Upper lobe of left lung (tissue), 6 donors: ENCODE results near the gene MYO15B. TPM values are rescaled to one million over a fixed set of nuclear protein-coding genes. Genes with fewer than 3 reads are reported as not detected.

Experiments used
- ATAC-seq, 2 donors: fragments of 200-7000 bp; cut with Tn5 transposase; one replicate each; pipeline ENCODE4 v1.9.1; 2022; ENCODE audit warnings: mild to moderate bottlenecking in 2 of 2, moderate library complexity in 2 of 2; ENCODE audit not compliant: low FRiP score in 2 of 2
- DNase-seq, 2 donors: peaks; one replicate each; pipeline ENCODE4 v3.0.0-alpha.2; 2019 to 2020
- H3K27ac ChIP-seq, 4 donors: fragments of 200-600 bp; sonication (generic); one replicate each; pipeline ENCODE4 v1.5.1; 2016 to 2019
- H3K27me3 ChIP-seq, 4 donors: fragments of 200-600 bp; sonication (generic); one replicate each; pipeline ENCODE4 v1.5.1; 2017 to 2019
- H3K36me3 ChIP-seq, 4 donors: fragments of 200-600 bp; sonication (generic); one replicate each; pipeline ENCODE4 v1.5.1; 2016 to 2019
- H3K4me1 ChIP-seq, 4 donors: fragments of 200-600 bp; sonication (generic); one replicate each; pipeline ENCODE4 v1.5.1; 2018 to 2019
- H3K4me3 ChIP-seq, 4 donors: fragments of 200-600 bp; sonication (generic); one replicate each; pipeline ENCODE4 v1.5.1; 2017 to 2019; ENCODE audit warnings: mild to moderate bottlenecking in 2 of 4, moderate library complexity in 1 of 4
- H3K9me3 ChIP-seq, 4 donors: fragments of 200-600 bp; sonication (generic); one replicate each; pipeline ENCODE4 v1.5.1; 2018 to 2019
- CTCF ChIP-seq, 6 experiments: fragments of 450-650 bp in 4 of 6; fragments of 200-600 bp in 2 of 6; sonication (generic) in 2 of 6; IDR thresholded peaks; one replicate each; pipeline ENCODE4 v1.5.1; 2016 to 2019; ENCODE audit warnings: antibody characterized with exemption in 6 of 6
- EP300 ChIP-seq, 4 donors: sonication (generic); formaldehyde crosslinking; IDR thresholded peaks; one replicate each; pipeline ENCODE4 v1.5.1; 2017; ENCODE audit warnings: antibody characterized with exemption in 4 of 4, control low read depth in 2 of 4
- POLR2A ChIP-seq, 4 donors: fragments of 450-650 bp; IDR thresholded peaks; one replicate each; pipeline ENCODE4 v1.5.1; 2016 to 2017; ENCODE audit warnings: antibody characterized with exemption in 4 of 4, mild to moderate bottlenecking in 2 of 4
- POLR2AphosphoS5 ChIP-seq, 2 donors: sonication (generic); formaldehyde crosslinking; IDR thresholded peaks; one replicate each; pipeline ENCODE4 v1.5.1; 2017; ENCODE audit warnings: antibody characterized with exemption in 2 of 2
- WGBS, 2 donors: methylation state at CpG; one replicate each; pipeline ENCODE4 v1.1.5; 2017 to 2018; 5-methylcytosine and 5-hydroxymethylcytosine counted together
- total RNA-seq, 6 donors: library from RNA; depleted of rRNA in 4 of 6; stranded (reverse); fragments of >200 nt in 4 of 6; gene quantifications; one replicate each; pipeline versions ENCODE4 v1.1.0 to v1.2.1, GENCODE V29; 2016 to 2021
- donor health status: DM: no; HTN: no; CAD: no; lungs with moderate emphysema.
- donor health status: DM: no; HTN: yes; CAD: no; lungs with severe emphysema.

Gene MYO15B
- total RNA-seq, 6 donors from 2014 or later, result 89.8 to 592 (median 183) TPM

DNA sequence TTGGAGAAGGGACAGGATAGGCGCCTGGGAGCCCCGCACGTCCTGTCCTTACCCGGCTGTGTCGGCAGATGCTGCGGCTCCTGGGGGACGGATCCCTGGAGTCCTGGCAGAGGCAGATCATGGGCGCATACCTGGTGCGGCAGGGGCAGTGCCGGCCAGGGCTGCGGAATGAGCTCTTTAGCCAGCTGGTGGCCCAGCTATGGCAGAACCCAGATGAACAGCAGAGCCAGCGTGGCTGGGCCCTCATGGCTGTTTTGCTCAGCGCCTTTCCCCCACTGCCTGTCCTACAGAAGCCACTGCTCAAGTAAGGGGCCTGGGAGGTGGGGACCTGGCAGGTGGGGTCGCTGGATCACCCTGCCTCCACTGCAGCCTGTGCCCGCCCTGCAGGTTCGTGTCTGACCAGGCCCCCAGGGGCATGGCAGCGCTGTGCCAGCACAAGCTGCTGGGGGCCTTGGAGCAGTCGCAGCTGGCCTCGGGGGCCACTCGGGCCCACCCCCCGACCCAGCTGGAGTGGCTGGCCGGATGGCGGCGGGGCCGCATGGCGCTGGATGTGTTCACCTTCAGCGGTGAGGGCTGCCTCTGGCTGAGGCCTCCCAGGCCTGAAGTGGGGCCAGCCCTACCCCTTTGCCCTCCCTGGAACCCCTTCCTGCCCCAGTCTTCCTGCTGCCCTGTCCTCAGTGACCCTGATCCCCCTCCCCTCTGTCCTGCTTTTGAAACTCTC is 25.5 kb downstream of the MYO15B start:
- TF ChIP-seq CTCF (IDR thresholded peaks at IDR 0.05), result no peak
- no peak for TF ChIP-seq EP300 (IDR thresholded peaks at IDR 0.05)
- TF ChIP-seq POLR2AphosphoS5 (IDR thresholded peaks at IDR 0.05), result no peak
- no peak for TF ChIP-seq POLR2A (IDR thresholded peaks at IDR 0.05)
- 89 to 90% methylated on average over 2 to 16 of the region's 27 CpGs for WGBS, 2 donors
- no peaks in the 10 kb centered on the region for H3K27me3 ChIP-seq
- no peak overlapping the region for H3K4me3 ChIP-seq
- ATAC-seq (no peak), DNase-seq (peak in 1 of 2 donors; percentile 75)
- H3K36me3 ChIP-seq, result peaks cover 2 to 80% (median 66%) of the 10 kb centered on the region in 4 donors
- no peak overlapping the region for H3K27ac ChIP-seq
- no peaks in the 10 kb centered on the region for H3K9me3 ChIP-seq
- H3K4me1 ChIP-seq, result no peaks in the 10 kb centered on the region

DNA sequence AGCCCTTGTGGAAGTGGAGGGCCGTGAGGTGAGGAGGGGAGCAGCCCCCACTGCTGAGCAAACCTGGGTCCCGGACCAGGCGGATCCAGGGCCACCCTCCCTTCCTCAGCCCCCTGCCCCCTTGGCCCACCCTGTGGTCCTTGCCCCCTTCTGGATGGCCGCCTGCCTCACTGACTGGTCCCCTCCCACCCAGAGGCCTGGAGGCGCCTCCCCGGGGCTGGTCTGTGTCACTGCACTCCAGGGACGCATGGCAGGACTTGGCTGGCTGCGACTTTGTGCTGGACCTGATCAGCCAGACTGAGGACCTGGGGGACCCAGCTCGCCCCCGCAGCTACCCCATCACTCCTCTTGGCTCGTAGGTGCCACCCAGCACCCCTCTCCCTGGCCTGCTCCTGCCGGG is 26.4 kb downstream of the MYO15B start:
- peak in 1 of 2 donors; percentile 67 for DNase-seq
- Histone ChIP-seq H3K36me3 (peaks cover 3 to 89% (median 71%) of the 10 kb centered on the region in 4 donors), H3K27ac (no peak overlapping the region), H3K27me3 (no peaks in the 10 kb centered on the region), H3K4me3 (no peak overlapping the region), H3K9me3 (no peaks in the 10 kb centered on the region), H3K4me1 (no peaks in the 10 kb centered on the region)
- no peak for ATAC-seq
- TF ChIP-seq POLR2AphosphoS5 (IDR thresholded peaks at IDR 0.05), result no peak
- no peak for TF ChIP-seq POLR2A (IDR thresholded peaks at IDR 0.05)
- no peak for TF ChIP-seq EP300 (IDR thresholded peaks at IDR 0.05)
- no peak for TF ChIP-seq CTCF (IDR thresholded peaks at IDR 0.05)
- 90 to 94% methylated on average over 2 to 8 of the region's 12 CpGs for WGBS, 2 donors

GRCh38 chr17:75614556-75615270 is 27.1 kb downstream of the MYO15B start:
- peak in 1 of 2 donors; percentile 63 for DNase-seq
- 93% methylated on average over 13 of the region's 19 CpGs; no CpG with 5 or more reads in 1 of the 2 donors for WGBS, 2 donors
- TF ChIP-seq POLR2AphosphoS5 (IDR thresholded peaks at IDR 0.05) (no peak), CTCF (IDR thresholded peaks at IDR 0.05) (no peak)
- H3K4me3 ChIP-seq, result no peak overlapping the region
- H3K27me3 ChIP-seq, result no peaks in the 10 kb centered on the region
- H3K9me3 ChIP-seq, result no peaks in the 10 kb centered on the region
- no peak for ATAC-seq
- H3K36me3 ChIP-seq, result peaks cover 3 to 95% (median 76%) of the 10 kb centered on the region in 4 donors
- no peak overlapping the region for H3K27ac ChIP-seq
- no peaks in the 10 kb centered on the region for H3K4me1 ChIP-seq

DNA sequence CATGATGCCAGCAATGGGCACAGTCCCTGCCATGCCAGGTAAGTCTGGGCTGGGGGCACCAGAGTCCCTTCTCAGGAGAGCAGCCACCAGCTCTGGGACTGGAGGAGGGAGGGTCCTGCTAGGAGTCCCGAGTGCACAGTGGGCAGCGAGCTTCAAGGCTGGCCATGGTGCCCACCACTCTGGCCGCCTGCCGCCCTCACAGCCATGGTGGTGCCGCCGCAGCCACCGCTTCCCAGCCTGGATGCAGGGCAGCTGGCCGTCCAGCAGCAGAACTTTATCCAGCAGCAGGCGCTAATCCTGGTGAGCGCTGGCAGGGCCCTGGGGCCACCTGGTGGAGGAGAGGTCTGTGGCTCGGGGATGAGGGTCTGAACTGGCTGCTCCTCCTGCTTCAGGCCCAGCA is 27.7 kb downstream of the MYO15B start:
- no peak for TF ChIP-seq POLR2A (IDR thresholded peaks at IDR 0.05)
- TF ChIP-seq EP300 (IDR thresholded peaks at IDR 0.05), result no peak
- no peak for TF ChIP-seq CTCF (IDR thresholded peaks at IDR 0.05)
- no peak for TF ChIP-seq POLR2AphosphoS5 (IDR thresholded peaks at IDR 0.05)
- H3K36me3 ChIP-seq, result peaks cover 3 to 95% (median 78%) of the 10 kb centered on the region in 4 donors
- no peaks in the 10 kb centered on the region for H3K4me1 ChIP-seq
- no peak overlapping the region for H3K27ac ChIP-seq
- 93% methylated on average over 10 of the region's 11 CpGs; no CpG with 5 or more reads in 1 of the 2 donors for whole genome bisulfite sequencing, 2 donors
- no peak overlapping the region for H3K4me3 ChIP-seq
- no peaks in the 10 kb centered on the region for H3K27me3 ChIP-seq
- no peaks in the 10 kb centered on the region for H3K9me3 ChIP-seq
- peak in 1 of 2 donors; percentile 73 for DNase-seq
- ATAC-seq, result no peak
